PC-3 (cell line): Measurements from ENCODE around the gene DCANP1. TPM values are rescaled to one million over a fixed set of nuclear protein-coding genes. Genes with fewer than 3 reads are reported as not detected.
A peak's percentile ranks its signal among the peaks of the same experiment; 100 is the strongest.

Source experiments
- ATAC-seq: fragments of 200-7000 bp; cut with Tn5 transposase; 2 replicates; pipeline ENCODE4 v1.9.1; 2020; ENCODE audit warnings: mild to moderate bottlenecking, moderate library complexity
- BruUV-seq: library from RNA; stranded (reverse); fragments of 400-500 nt; replicated peaks from 2 replicates; lab custom pipeline; 2021; lab: Mats Ljungman, UMichigan
- CTCF ChIA-PET: fragments of 300-600 bp; sonication (Branson Sonifier 250); formaldehyde crosslinking; loops from one replicate; lab custom pipeline; 2022; ENCODE audit warnings: antibody characterized with exemption; lab: Charles Lee
- POLR2A ChIA-PET: fragments of 300-600 bp; sonication (Branson Sonifier 250); formaldehyde crosslinking; loops from one replicate; lab custom pipeline; 2022; ENCODE audit warnings: antibody characterized with exemption; ENCODE audit not compliant: unreplicated experiment; lab: Charles Lee
- DNase-seq: peaks from one replicate; pipeline ENCODE4 v3.0.0-alpha.2; 2015
- H2AFZ ChIP-seq: fragments of 300-600 bp; sonication (generic); 2 replicates; pipeline ENCODE4 v1.6.0; 2016; ENCODE audit warnings: antibody characterized with exemption, low read length
- H3F3A ChIP-seq: fragments of 300-600 bp; sonication (generic); one replicate; pipeline ENCODE4 v1.6.0; 2017; ENCODE audit warnings: antibody characterized with exemption, low read length, control low read depth, mild to moderate bottlenecking; ENCODE audit not compliant: unreplicated experiment
- H3K27ac ChIP-seq: fragments of 300-600 bp; sonication (generic); 2 replicates; pipeline ENCODE4 v1.5.1; 2016; ENCODE audit warnings: mild to moderate bottlenecking, low read length
- H3K27me3 ChIP-seq: fragments of 300-600 bp; sonication (generic); 2 replicates; pipeline ENCODE4 v1.6.1; 2016; ENCODE audit warnings: low read length, mixed read lengths
- H3K36me3 ChIP-seq: fragments of 300-600 bp; sonication (generic); 2 replicates; pipeline ENCODE4 v1.6.1; 2016; ENCODE audit warnings: low read depth, mixed run types, low read length, mixed read lengths
- H3K4me1 ChIP-seq: fragments of 300-600 bp; sonication (generic); 2 replicates; pipeline ENCODE4 v1.5.1; 2016; ENCODE audit warnings: low read length; ENCODE audit not compliant: insufficient read depth
- H3K4me2 ChIP-seq: fragments of 300-600 bp; sonication (generic); 2 replicates; pipeline ENCODE4 v1.6.0; 2016; ENCODE audit warnings: low read length
- H3K4me3 ChIP-seq: fragments of 300-600 bp; sonication (generic); 2 replicates; pipeline ENCODE4 v1.5.1; 2016; ENCODE audit warnings: mild to moderate bottlenecking, low read length, mixed read lengths
- H3K79me2 ChIP-seq: fragments of 300-600 bp; sonication (generic); 2 replicates; pipeline ENCODE4 v1.6.1; 2017; ENCODE audit warnings: low read length, mixed read lengths
- H3K9ac ChIP-seq: fragments of 300-600 bp; sonication (generic); 2 replicates; pipeline ENCODE4 v1.6.0; 2016; ENCODE audit warnings: mild to moderate bottlenecking, low read length
- H3K9me2 ChIP-seq: fragments of 300-600 bp; sonication (generic); replicated peaks from 2 replicates; pipeline ENCODE4 v1.6.1; 2016; ENCODE audit warnings: mixed run types, low read length, mixed read lengths
- H3K9me3 ChIP-seq: fragments of 300-600 bp; sonication (generic); 2 replicates; pipeline ENCODE4 v1.6.1; 2016; ENCODE audit warnings: low read length, mixed read lengths
- H4K20me1 ChIP-seq: fragments of 300-600 bp; sonication (generic); 2 replicates; pipeline ENCODE4 v1.6.1; 2016; ENCODE audit warnings: low read length, mixed read lengths
- CTCF ChIP-seq: fragments of 300-600 bp; sonication (generic); conservative IDR thresholded peaks from 2 replicates; pipeline ENCODE4 v1.5.1; 2017; ENCODE audit warnings: antibody characterized with exemption, low read depth, mild to moderate bottlenecking, low read length
- EZH2 ChIP-seq: fragments of 300-600 bp; sonication (generic); IDR thresholded peaks from one replicate; pipeline ENCODE4 v1.6.1; 2017; ENCODE audit warnings: antibody characterized with exemption, mild to moderate bottlenecking, low read length; ENCODE audit not compliant: unreplicated experiment
- EZH2phosphoT487 ChIP-seq: fragments of 300-600 bp; sonication (generic); IDR thresholded peaks from 2 replicates; pipeline ENCODE4 v1.6.1; 2018; ENCODE audit warnings: mild to moderate bottlenecking, antibody characterized with exemption, low read length, borderline replicate concordance
- intact Hi-C: fragments of 100-400 bp; cut with micrococcal nuclease; formaldehyde crosslinking; loops from 2 replicates; pipeline ENCODE4 v1.9.0; 2023
- total RNA-seq: library from RNA; depleted of rRNA; stranded (reverse); fragments of >200 nt; gene quantifications from 2 replicates; pipeline ENCODE4 v1.2.3, GENCODE V29; 2014

The DCANP1 gene
- total RNA-seq, 1 experiment from 2014 or later = not detected

- ChIA-PET POLR2A (no interaction called here), CTCF (no interaction called here)
- Histone ChIP-seq H3K4me1 (peaks cover 9% of the 10 kb centered on the region; the same call in 1 of the 2 replicates), H3K27me3 (peaks cover 17% of the 10 kb centered on the region), H4K20me1 (no peaks in the 10 kb centered on the region), H3K9me3 (no peaks in the 10 kb centered on the region), H3K4me3 (no peak overlapping the region), H3K36me3 (no peaks in the 10 kb centered on the region), H3K9me2 (no peaks in the 10 kb centered on the region), H3K79me2 (no peaks in the 10 kb centered on the region), H3K4me2 (no peak overlapping the region), H3K27ac (no peak overlapping the region), H3K9ac (no peak overlapping the region), H2AFZ (no peak overlapping the region), H3F3A (no peaks in the 10 kb centered on the region)
- no peak for DNase-seq
- TF ChIP-seq EZH2phosphoT487 (no peak), EZH2 (no peak), CTCF (no peak)
- BruUV-seq = no TSS peak
- intact Hi-C loops = no loop called here
- ATAC-seq = no peak
Measured at GRCh38 chr5:135460246-135461033, 13.3 kb upstream of the DCANP1 start.

- CTCF ChIA-PET = no interaction called here
- H3K27me3 ChIP-seq = 0 out of 2 replicates have a peak, but pooled peaks cover 3% of the 10 kb centered on the region
- TF ChIP-seq EZH2 (no peak), EZH2phosphoT487 (no peak), CTCF (no peak)
- no peaks in the 10 kb centered on the region for H3K36me3 ChIP-seq
- intact Hi-C loops = loop anchor here (10.0 kb wide), 1 partner anchor 376 kb away; the partner anchor contains the start of gene SLC25A48
- no peak overlapping the region for H3K4me2 ChIP-seq
- POLR2A ChIA-PET = no interaction called here
- H2AFZ ChIP-seq = no peak overlapping the region
- peak; percentile 32 for DNase-seq
- H3K9ac ChIP-seq = no peak overlapping the region
- no peaks in the 10 kb centered on the region for H3K9me3 ChIP-seq
- no peak overlapping the region for H3K4me3 ChIP-seq
- peaks cover 9% of the 10 kb centered on the region; the same call in 1 of the 2 replicates for H3K4me1 ChIP-seq
- no peak overlapping the region for H3K27ac ChIP-seq
- BruUV-seq = no TSS peak
- H4K20me1 ChIP-seq = no peaks in the 10 kb centered on the region
- no peak for ATAC-seq
- H3K79me2 ChIP-seq = no peaks in the 10 kb centered on the region
- no peaks in the 10 kb centered on the region for H3F3A ChIP-seq
- H3K9me2 ChIP-seq = no peaks in the 10 kb centered on the region
Measured at GRCh38 chr5:135458921-135459331, 11.8 kb upstream of the DCANP1 start.

- Histone ChIP-seq H2AFZ (no peak overlapping the region), H3K9me2 (no peaks in the 10 kb centered on the region), H4K20me1 (no peaks in the 10 kb centered on the region), H3K27ac (no peak overlapping the region), H3K4me2 (no peak overlapping the region), H3K27me3 (no peaks in the 10 kb centered on the region), H3K36me3 (no peaks in the 10 kb centered on the region), H3K79me2 (no peaks in the 10 kb centered on the region), H3K4me1 (peaks cover 9% of the 10 kb centered on the region; the same call in 1 of the 2 replicates), H3K9me3 (no peaks in the 10 kb centered on the region), H3K4me3 (no peak overlapping the region), H3K9ac (no peak overlapping the region), H3F3A (no peaks in the 10 kb centered on the region)
- ATAC-seq (no peak), DNase-seq (no peak)
- no TSS peak for BruUV-seq
- intact Hi-C loops = loop anchor here (10.0 kb wide), 1 partner anchor 376 kb away; the partner anchor contains the start of gene SLC25A48
- ChIA-PET POLR2A (no interaction called here), CTCF (no interaction called here)
- TF ChIP-seq CTCF (no peak), EZH2phosphoT487 (no peak), EZH2 (no peak)
Measured at GRCh38 chr5:135458356-135458755, 11.2 kb upstream of the DCANP1 start.
